ENCODE data around the gene OTUD3. TPM values are rescaled to one million over a fixed set of nuclear protein-coding genes. Genes with fewer than 3 reads are reported as not detected.

Gene OTUD3
- total RNA-seq, 2 experiments from 2014 or later, result 7.3 to 8.7 TPM

DNA sequence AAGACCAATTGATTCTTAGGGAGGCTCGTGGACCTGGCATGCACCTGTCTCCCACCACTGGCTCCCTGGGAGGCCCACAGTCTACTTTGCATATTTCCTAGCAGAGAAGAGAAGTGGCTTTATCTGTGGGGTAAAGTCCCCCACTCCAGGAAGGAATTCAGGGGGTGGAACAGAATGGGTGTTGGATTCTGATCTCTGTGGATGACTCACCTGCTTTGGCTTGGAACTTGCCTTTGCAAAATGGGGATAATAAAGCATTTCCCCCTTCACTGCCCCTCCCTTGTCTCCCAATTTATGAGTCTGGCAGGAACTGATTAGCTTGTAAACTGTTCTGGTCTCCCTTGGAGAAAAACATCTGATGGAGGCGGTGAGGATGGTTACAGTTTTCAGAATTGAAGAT, 21.2 kb upstream of the OTUD3 start:
- intact Hi-C loops (cut with micrococcal nuclease), result no loop called here
- ATAC-seq (no peak), DNase-seq (no peak)
- Mint-ChIP-seq H3K4me3 (no peak overlapping the region), H3K4me1 (ENCODE audit: low read depth) (no peaks in the 10 kb centered on the region), H3K36me3 (ENCODE audit: low read depth) (no peaks in the 10 kb centered on the region), H3K27ac (no peak overlapping the region), H3K9me3 (peaks cover 2% of the 10 kb centered on the region), H3K27me3 (peaks cover 26% of the 10 kb centered on the region)
- TF ChIP-seq, protein P1, sequence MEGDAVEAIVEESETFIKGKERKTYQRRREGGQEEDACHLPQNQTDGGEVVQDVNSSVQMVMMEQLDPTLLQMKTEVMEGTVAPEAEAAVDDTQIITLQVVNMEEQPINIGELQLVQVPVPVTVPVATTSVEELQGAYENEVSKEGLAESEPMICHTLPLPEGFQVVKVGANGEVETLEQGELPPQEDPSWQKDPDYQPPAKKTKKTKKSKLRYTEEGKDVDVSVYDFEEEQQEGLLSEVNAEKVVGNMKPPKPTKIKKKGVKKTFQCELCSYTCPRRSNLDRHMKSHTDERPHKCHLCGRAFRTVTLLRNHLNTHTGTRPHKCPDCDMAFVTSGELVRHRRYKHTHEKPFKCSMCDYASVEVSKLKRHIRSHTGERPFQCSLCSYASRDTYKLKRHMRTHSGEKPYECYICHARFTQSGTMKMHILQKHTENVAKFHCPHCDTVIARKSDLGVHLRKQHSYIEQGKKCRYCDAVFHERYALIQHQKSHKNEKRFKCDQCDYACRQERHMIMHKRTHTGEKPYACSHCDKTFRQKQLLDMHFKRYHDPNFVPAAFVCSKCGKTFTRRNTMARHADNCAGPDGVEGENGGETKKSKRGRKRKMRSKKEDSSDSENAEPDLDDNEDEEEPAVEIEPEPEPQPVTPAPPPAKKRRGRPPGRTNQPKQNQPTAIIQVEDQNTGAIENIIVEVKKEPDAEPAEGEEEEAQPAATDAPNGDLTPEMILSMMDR (IDR thresholded peaks at IDR 0.05), result no peak
- ChIA-PET POLR2A (no interaction called here), CTCF (interaction anchor here (1.2 to 2.1 kb wide), 2 partner anchors 21 to 99 kb away, joined by 6 to 7 read pairs; partner anchors contain the start of gene OTUD3)

DNA sequence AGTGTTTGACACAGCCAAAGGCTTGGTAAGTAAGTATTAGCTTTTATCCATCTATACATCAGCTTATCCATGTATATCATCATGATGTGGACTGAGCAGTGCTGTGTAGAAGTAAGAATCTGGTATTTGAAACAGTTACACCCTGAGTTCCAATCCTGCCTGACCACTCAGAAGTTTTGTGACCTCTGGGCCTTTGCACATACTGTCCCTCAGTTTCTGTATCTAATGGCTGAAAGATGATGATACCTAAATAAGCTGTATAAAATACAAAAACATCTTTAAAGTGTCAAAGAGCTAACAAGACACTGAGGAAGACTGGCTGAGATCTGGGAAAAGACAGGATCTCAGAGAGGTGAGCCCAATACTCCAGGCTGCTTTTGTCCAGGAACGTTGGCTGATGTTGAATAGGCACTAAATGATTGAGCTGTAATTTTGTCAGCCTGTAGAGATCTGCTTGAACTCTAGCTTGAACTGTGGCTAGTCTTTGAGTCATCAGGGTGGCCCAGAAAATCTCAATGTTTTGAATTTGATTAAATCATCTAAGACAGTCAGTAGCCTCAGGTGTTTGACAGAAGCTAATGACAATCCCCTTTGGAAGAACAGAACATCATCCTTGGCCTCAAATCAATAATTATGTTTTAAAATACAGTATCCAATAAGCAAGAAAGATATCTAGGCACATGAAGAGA, 20.2 kb upstream of the OTUD3 start:
- TF ChIP-seq, protein P1 (IDR thresholded peaks at IDR 0.05), result no peak
- H3K4me3 Mint-ChIP-seq, result no peak overlapping the region
- POLR2A ChIA-PET, result interaction anchor here (1.0 kb wide), 1 partner anchor 11 kb away, joined by 3 read pairs; no protein-coding TSS in a partner anchor
- H3K27ac Mint-ChIP-seq, result no peak overlapping the region
- DNase-seq (no peak), ATAC-seq (no peak)
- no peaks in the 10 kb centered on the region for H3K4me1 Mint-ChIP-seq (ENCODE audit: low read depth)
- H3K27me3 Mint-ChIP-seq, result peaks cover 26% of the 10 kb centered on the region
- H3K36me3 Mint-ChIP-seq (ENCODE audit: low read depth), result no peaks in the 10 kb centered on the region
- intact Hi-C loops (cut with micrococcal nuclease), result no loop called here
- CTCF ChIA-PET, result interaction anchor here (1.2 to 2.1 kb wide), 3 partner anchors 20 to 157 kb away, joined by 4 to 7 read pairs (median 6); partner anchors contain the start of gene OTUD3
- H3K9me3 Mint-ChIP-seq, result peaks cover 2% of the 10 kb centered on the region

DNA sequence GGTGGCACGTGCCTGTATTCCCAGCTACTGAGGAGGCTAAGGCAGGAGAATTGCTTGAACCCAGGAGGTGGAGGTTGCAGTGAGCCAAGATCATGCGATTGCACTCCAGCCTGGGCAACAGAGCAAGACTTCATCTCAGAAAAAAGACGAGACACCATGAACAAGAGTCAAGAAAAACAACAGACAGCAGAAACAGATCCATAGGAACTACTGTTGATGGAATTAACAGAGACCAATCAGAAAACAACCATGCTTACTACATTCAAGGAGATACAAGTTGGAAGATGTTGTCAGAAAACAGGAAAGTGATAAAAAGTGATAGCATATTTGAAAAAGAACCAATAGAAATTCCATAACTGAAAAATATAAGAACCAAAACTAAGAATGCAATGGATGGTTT, 19.3 kb upstream of the OTUD3 start:
- Mint-ChIP-seq H3K27me3 (peaks cover 24% of the 10 kb centered on the region), H3K9me3 (peaks cover 2% of the 10 kb centered on the region), H3K27ac (no peak overlapping the region), H3K36me3 (ENCODE audit: low read depth) (no peaks in the 10 kb centered on the region), H3K4me1 (ENCODE audit: low read depth) (no peaks in the 10 kb centered on the region), H3K4me3 (no peak overlapping the region)
- TF ChIP-seq, protein P1 (IDR thresholded peaks at IDR 0.05), result no peak
- POLR2A ChIA-PET, result interaction anchor here (0.7 kb wide), 1 partner anchor 14 kb away, joined by 4 read pairs; no protein-coding TSS in a partner anchor
- ATAC-seq (no peak), DNase-seq (no peak)
- CTCF ChIA-PET, result interaction anchor here (0.7 to 1.4 kb wide), 2 partner anchors 19 to 158 kb away, joined by 3 to 4 read pairs; partner anchors contain the start of gene OTUD3
- intact Hi-C loops (cut with micrococcal nuclease), result no loop called here

DNA sequence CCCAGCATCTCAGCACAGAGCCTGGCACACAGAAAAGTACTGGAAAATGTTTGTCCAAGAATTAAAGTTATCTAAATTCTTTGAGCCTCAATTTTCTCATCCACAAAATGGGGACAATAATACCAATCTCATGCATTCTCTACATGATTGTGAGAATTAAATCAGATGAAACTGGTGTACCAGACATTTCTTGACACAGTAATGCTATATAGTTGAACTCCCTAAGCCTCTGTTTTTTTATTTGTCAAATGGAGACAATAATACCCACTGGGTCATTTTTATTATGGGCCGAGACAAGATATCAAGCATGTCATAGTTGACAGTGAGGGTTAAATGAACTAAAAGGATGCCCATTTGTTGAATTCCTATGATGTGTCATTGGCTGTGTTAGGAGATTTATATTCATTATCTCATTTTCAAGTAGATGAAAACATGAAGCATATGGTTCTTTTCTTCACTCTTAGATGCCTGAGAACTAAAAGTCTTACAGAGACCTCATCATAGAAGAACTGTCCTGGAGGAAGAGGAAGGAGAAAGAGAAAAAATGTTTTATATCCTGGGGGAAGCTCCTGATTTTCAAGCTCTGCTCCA, 17.5 kb upstream of the OTUD3 start:
- TF ChIP-seq, protein P1 (IDR thresholded peaks at IDR 0.05), result no peak
- DNase-seq (no peak), ATAC-seq (no peak)
- peaks cover 36% of the 10 kb centered on the region for H3K27me3 Mint-ChIP-seq
- H3K36me3 Mint-ChIP-seq (ENCODE audit: low read depth), result no peaks in the 10 kb centered on the region
- POLR2A ChIA-PET, result no interaction called here
- no peaks in the 10 kb centered on the region for H3K4me1 Mint-ChIP-seq (ENCODE audit: low read depth)
- CTCF ChIA-PET, result interaction anchor here (0.6 kb wide), 1 partner anchor 12 kb away, joined by 3 read pairs; no protein-coding TSS in a partner anchor
- H3K4me3 Mint-ChIP-seq, result no peak overlapping the region
- peaks cover 2% of the 10 kb centered on the region for H3K9me3 Mint-ChIP-seq
- no peak overlapping the region for H3K27ac Mint-ChIP-seq
- intact Hi-C loops (cut with micrococcal nuclease), result no loop called here

DNA sequence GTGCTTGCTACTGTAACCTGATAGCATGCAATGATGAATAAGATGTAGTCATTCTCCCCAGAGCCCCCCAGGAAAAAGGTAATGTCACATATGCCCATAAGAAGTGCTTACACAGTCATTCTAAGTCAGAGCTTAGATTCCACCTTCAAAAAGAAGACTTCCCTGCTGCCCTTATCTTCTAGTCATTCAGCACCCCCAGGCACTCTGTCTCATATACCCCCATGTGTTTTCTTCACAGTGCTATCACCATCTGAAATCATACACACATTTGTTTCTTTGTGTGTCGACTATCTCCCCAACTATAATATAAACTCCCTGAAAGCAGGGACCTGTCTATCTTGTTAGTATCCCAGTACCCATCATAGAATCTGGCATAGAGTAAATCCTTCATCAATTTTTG, 16.2 kb upstream of the OTUD3 start:
- Mint-ChIP-seq H3K9me3 (peaks cover 2% of the 10 kb centered on the region), H3K27me3 (peaks cover 28% of the 10 kb centered on the region)
- CTCF ChIA-PET, result no interaction called here

More for the DNA sequence above, 16.2 kb upstream of the OTUD3 start:
- ATAC-seq, result no peak
- H3K4me3 Mint-ChIP-seq, result no peak overlapping the region
- TF ChIP-seq, protein P1 (IDR thresholded peaks at IDR 0.05), result no peak
- POLR2A ChIA-PET, result interaction anchor here (1.3 kb wide), 1 partner anchor 12 kb away, joined by 3 read pairs; no protein-coding TSS in a partner anchor
- no peak for DNase-seq
- H3K27ac Mint-ChIP-seq, result no peak overlapping the region
- no peaks in the 10 kb centered on the region for H3K4me1 Mint-ChIP-seq (ENCODE audit: low read depth)
- no peaks in the 10 kb centered on the region for H3K36me3 Mint-ChIP-seq (ENCODE audit: low read depth)
- intact Hi-C loops (cut with micrococcal nuclease), result no loop called here

Measured in activated CD8-positive, alpha-beta T cell treated with anti-CD3 and anti-CD28 coated beads for 36 hours (primary cell).